A549 (cell line): Measurements from ENCODE around the gene SLC48A1. TPM values are rescaled to one million over a fixed set of nuclear protein-coding genes. Genes with fewer than 3 reads are reported as not detected.

Source experiments
- ATAC-seq, 2 experiments: fragments of 200-7000 bp in 1 of 2; fragments of >200 bp in 1 of 2; cut with Nextera tagmentation in 1 of 2; cut with Tn5 transposase in 1 of 2; 3 replicates each; pipeline versions ENCODE4 v1.8.0 to v1.9.1; 2018 to 2020; ENCODE audit warnings: mild to moderate bottlenecking in 1 of 2, moderate library complexity in 1 of 2
- CTCF ChIA-PET: fragments of 300-600 bp; sonication (Branson Sonifier 250); formaldehyde crosslinking; extraction: SDS; loops from one replicate; lab custom pipeline; 2021; ENCODE audit warnings: antibody characterized with exemption, inconsistent platforms; lab: Yijun Ruan, JAX
- POLR2A ChIA-PET: fragments of 350-600 bp; formaldehyde crosslinking; extraction: SDS; loops from one replicate; lab custom pipeline; 2021; ENCODE audit warnings: antibody characterized with exemption, inconsistent platforms; lab: Yijun Ruan, JAX
- DNase-seq, 2 experiments: peaks; one replicate each; pipeline versions ENCODE4 v3.0.0 to v3.0.0-alpha.2; 2011 to 2016; ENCODE audit warnings: low read depth in 1 of 2, low spot score in 1 of 2
- FAIRE-seq: peaks from 2 replicates; lab custom pipeline; 2011; peaks lifted over from hg19 to GRCh38; lab: Jason Lieb, UNC
- H3K27ac ChIP-seq, 2 experiments: fragments of >200 bp; sonication (Bioruptor Twin); formaldehyde crosslinking; 3 replicates each; pipeline ENCODE4 v1.5.1; 2016 to 2017
- H3K4me1 ChIP-seq: fragments of >200 bp; sonication (Bioruptor Twin); formaldehyde crosslinking; 3 replicates; pipeline ENCODE4 v1.6.1; 2016
- H3K4me2 ChIP-seq: fragments of >200 bp; sonication (Bioruptor Twin); formaldehyde crosslinking; 3 replicates; pipeline ENCODE4 v1.6.1; 2016
- H3K4me3 ChIP-seq: fragments of >200 bp; sonication (Bioruptor Twin); formaldehyde crosslinking; 3 replicates; pipeline ENCODE4 v1.5.1; 2016
- H3K9me3 ChIP-seq: fragments of >200 bp; sonication (Bioruptor Twin); formaldehyde crosslinking; 3 replicates; pipeline ENCODE4 v1.6.1; 2016
- BHLHE40 ChIP-seq: IDR thresholded peaks from 2 replicates; pipeline ENCODE4 v1.6.1; 2012; ENCODE audit warnings: low read depth, low read length, inconsistent platforms
- CBX2 ChIP-seq: fragments of 200-600 bp; sonication (generic); IDR thresholded peaks from 2 replicates; pipeline ENCODE4 v1.6.1; 2016; ENCODE audit warnings: low read depth, mild to moderate bottlenecking, borderline replicate concordance
- CEBPB ChIP-seq, 2 experiments: fragments of >200 bp in 1 of 2; sonication (Bioruptor Twin) in 1 of 2; formaldehyde crosslinking in 1 of 2; IDR thresholded peaks; 2 replicates each; pipeline ENCODE4 v1.6.1; 2012 to 2016
- CHD4 ChIP-seq: fragments of 200-600 bp; sonication (generic); IDR thresholded peaks from 2 replicates; pipeline ENCODE4 v1.6.1; 2016; ENCODE audit warnings: antibody characterized with exemption, mild to moderate bottlenecking, borderline replicate concordance
- EP300 ChIP-seq, 2 experiments: fragments of >200 bp; sonication (Bioruptor Twin); formaldehyde crosslinking; IDR thresholded peaks; 2 replicates in 1 of 2; 3 replicates in 1 of 2; pipeline ENCODE4 v1.6.1; 2016 to 2017
- FOSL2 ChIP-seq, 2 experiments: fragments of 450-650 bp in 1 of 2; fragments of >200 bp in 1 of 2; sonication (Bioruptor Twin) in 1 of 2; formaldehyde crosslinking; IDR thresholded peaks; 2 replicates each; pipeline versions ENCODE4 v1.5.0 to v1.6.1; 2016 to 2020; ENCODE audit warnings: mild to moderate bottlenecking in 1 of 2, moderate library complexity in 1 of 2
- FOXS1 ChIP-seq: fragments of 250-450 bp; sonication (Bioruptor Pico); IDR thresholded peaks from 2 replicates; pipeline ENCODE4 v1.5.0; 2020; ENCODE audit warnings: mild to moderate bottlenecking, moderate library complexity
- HDAC2 ChIP-seq: fragments of 200-600 bp; sonication (generic); IDR thresholded peaks from 2 replicates; pipeline ENCODE4 v1.6.1; 2016
- HOXB5 ChIP-seq: fragments of 250-450 bp; sonication (Bioruptor Pico); IDR thresholded peaks from 2 replicates; pipeline ENCODE4 v1.5.0; 2020; ENCODE audit warnings: mild to moderate bottlenecking, moderate library complexity
- JUNB ChIP-seq: fragments of >200 bp; sonication (Bioruptor Twin); formaldehyde crosslinking; IDR thresholded peaks from 2 replicates; pipeline ENCODE4 v1.6.1; 2016
- KDM5A ChIP-seq: fragments of 200-600 bp; sonication (generic); IDR thresholded peaks from 2 replicates; pipeline ENCODE4 v1.6.1; 2016; ENCODE audit warnings: antibody characterized with exemption, mild to moderate bottlenecking
- MAX ChIP-seq: IDR thresholded peaks from 2 replicates; pipeline ENCODE4 v1.6.1; 2012
- MAZ ChIP-seq: fragments of 150-350 bp; IDR thresholded peaks from 2 replicates; pipeline ENCODE4 v1.6.1; 2014; ENCODE audit warnings: antibody characterized with exemption, low read depth, low read length, borderline replicate concordance
- PBX3 ChIP-seq: IDR thresholded peaks from 2 replicates; pipeline ENCODE4 v1.6.1; 2012
- POLR2AphosphoS2 ChIP-seq: conservative IDR thresholded peaks from 2 replicates; pipeline ENCODE4 v1.6.1; 2012; ENCODE audit warnings: low read length, improper control_type of control experiment, inconsistent platforms
- RFX5 ChIP-seq: fragments of 450-650 bp; IDR thresholded peaks from 2 replicates; pipeline ENCODE4 v1.7.1; 2014; ENCODE audit warnings: antibody characterized with exemption, mild to moderate bottlenecking, moderate library complexity
- SREBF2 ChIP-seq: fragments of 450-650 bp; IDR thresholded peaks from 2 replicates; pipeline ENCODE4 v1.6.1; 2014; ENCODE audit warnings: mild to moderate bottlenecking, moderate library complexity
- TP53 ChIP-seq: fragments of 250-450 bp; sonication (Bioruptor Pico); IDR thresholded peaks from 2 replicates; pipeline ENCODE4 v1.5.0; 2021; ENCODE audit warnings: mild to moderate bottlenecking, moderate library complexity
- USF2 ChIP-seq: fragments of 450-650 bp; IDR thresholded peaks from 2 replicates; pipeline ENCODE4 v1.6.1; 2014; ENCODE audit warnings: antibody characterized with exemption
- ZFP36 ChIP-seq: fragments of 450-650 bp; IDR thresholded peaks from 2 replicates; pipeline ENCODE4 v1.6.1; 2014; ENCODE audit warnings: borderline replicate concordance; ENCODE audit not compliant: partially characterized antibody
- ZSCAN20 ChIP-seq: fragments of 250-450 bp; sonication (Bioruptor Pico); IDR thresholded peaks from 2 replicates; pipeline ENCODE4 v1.8.0; 2022; ENCODE audit warnings: mild to moderate bottlenecking, moderate library complexity
- WGBS: methylation state at CpG from one replicate; pipeline ENCODE4 v1.1.6; 2017; ENCODE audit errors: missing lambda C conversion rate; 5-methylcytosine and 5-hydroxymethylcytosine counted together
- polyA plus RNA-seq, 4 experiments: library from polyadenylated mRNA; depleted of rRNA in 3 of 4; stranded (reverse); fragments of >200 nt; fragmentation: RNase III in 1 of 4; extraction: RNeasy Plus Mini Kit Qiagen cat#74134 plus additional on column Dnase treatment in 1 of 4; gene quantifications; 2 replicates in 3 of 4; 3 replicates in 1 of 4; pipeline ENCODE4 v1.2.3, GENCODE V29; 2011 to 2017

Gene SLC48A1
- polyA plus RNA-seq, 2 of the 4 experiments (the other 2 are of a cell fraction): 25.1 to 32.6 TPM

GRCh38 chr12:47746073-47746472 is 27.0 kb upstream of the SLC48A1 start:
- ATAC-seq (no peak), FAIRE-seq (no peak), DNase-seq (no peak)
- TF ChIP-seq CEBPB (IDR thresholded peaks at IDR 0.05): no peak
- TF ChIP-seq TP53: no peak
- no peak for TF ChIP-seq POLR2AphosphoS2
- TF ChIP-seq USF2: no peak
- no peak for TF ChIP-seq MAZ
- no peak for TF ChIP-seq HDAC2
- TF ChIP-seq FOSL2 (IDR thresholded peaks at IDR 0.05): no peak
- no peak for TF ChIP-seq FOSL2 (CRISPR knock-in tag; IDR thresholded peaks at IDR 0.05)
- no peak for TF ChIP-seq PBX3
- TF ChIP-seq FOXS1 (CRISPR knock-in tag): no peak
- TF ChIP-seq KDM5A: no peak
- no peak for TF ChIP-seq ZSCAN20
- no peaks in the 10 kb centered on the region for H3K9me3 ChIP-seq
- H3K4me2 ChIP-seq: no peak overlapping the region
- H3K4me3 ChIP-seq: no peak overlapping the region
- ChIA-PET CTCF (interaction anchor here (0.7 to 43.9 kb wide), 8 partner anchors 12 to 97 kb away, joined by 3 to 1399 read pairs (median 10); partner anchors contain the start of genes RAPGEF3 and SLC48A1), POLR2A (no interaction called here)
- whole genome bisulfite sequencing: 70% methylated on average over 5 of the region's 5 CpGs
- H3K4me1 ChIP-seq: peaks cover 7% of the 10 kb centered on the region
- no peak overlapping the region for H3K27ac ChIP-seq

- POLR2A ChIA-PET: no interaction called here
- FAIRE-seq: no peak
- H3K27ac ChIP-seq: no peak overlapping the region
- no peak for DNase-seq
- TF ChIP-seq HOXB5 (CRISPR knock-in tag): no peak
- TF ChIP-seq BHLHE40: no peak
- TF ChIP-seq, all 56 proteins: peak for 0
- H3K4me1 ChIP-seq: peaks cover 2% of the 10 kb centered on the region
- CTCF ChIA-PET: interaction anchor here (0.7 to 43.9 kb wide), 9 partner anchors 11 to 96 kb away, joined by 3 to 1399 read pairs (median 8); partner anchors contain the start of genes ENDOU, RAPGEF3 and SLC48A1
- no peak overlapping the region for H3K4me3 ChIP-seq
- 58% methylated on average over 7 of the region's 7 CpGs for WGBS
- no peak overlapping the region for H3K4me2 ChIP-seq
- no peak for ATAC-seq
- no peaks in the 10 kb centered on the region for H3K9me3 ChIP-seq
These were observed 26.5 kb upstream of the SLC48A1 start for GRCh38 chr12:47746523-47746922.

- ChIA-PET POLR2A (no interaction called here), CTCF (interaction anchor here (0.9 to 43.9 kb wide), 9 partner anchors 10 to 96 kb away, joined by 3 to 1399 read pairs (median 8); partner anchors contain the start of genes ENDOU, RAPGEF3 and SLC48A1)
- Histone ChIP-seq H3K4me2 (no peak overlapping the region), H3K4me3 (no peak overlapping the region), H3K4me1 (peaks cover 6% of the 10 kb centered on the region), H3K9me3 (no peaks in the 10 kb centered on the region), H3K27ac (no peak overlapping the region)
- TF ChIP-seq CBX2: no peak
- no peak for TF ChIP-seq HOXB5 (CRISPR knock-in tag)
- TF ChIP-seq EP300 (IDR thresholded peaks at IDR 0.05): no peak
- no peak for TF ChIP-seq SREBF2
- TF ChIP-seq RFX5: no peak
- TF ChIP-seq MAX: no peak
- no peak for TF ChIP-seq CHD4
- TF ChIP-seq JUNB: no peak
- TF ChIP-seq ZFP36: no peak
- ATAC-seq (no peak; a peak in 1 of 6 replicates), FAIRE-seq (no peak), DNase-seq (no peak)
- 77% methylated on average over 4 of the region's 4 CpGs for WGBS
These were observed 25.9 kb upstream of the SLC48A1 start for GRCh38 chr12:47747126-47747525.
